GM10248 (cell line): Measurements from ENCODE around the gene PRR15L.

Experiments used
- CTCF ChIA-PET: fragments of 300-600 bp; sonication (Branson Sonifier 250); formaldehyde crosslinking; extraction: SDS; loops from one replicate; lab custom pipeline; 2021; ENCODE audit warnings: antibody characterized with exemption; lab: Yijun Ruan, JAX
- POLR2A ChIA-PET: fragments of 350-650 bp; sonication (Branson Sonifier 250); formaldehyde crosslinking; extraction: SDS; loops from one replicate; lab custom pipeline; 2020; ENCODE audit warnings: antibody characterized with exemption; lab: Yijun Ruan, JAX
- DNase-seq: peaks from one replicate; pipeline ENCODE4 v3.0.0; 2012; ENCODE audit errors: extremely low spot score
- CTCF ChIP-seq: IDR thresholded peaks from 2 replicates; pipeline ENCODE4 v1.5.1; 2012; ENCODE audit warnings: mild to moderate bottlenecking, low read depth; ENCODE audit errors: extremely low read depth, missing control alignments, control extremely low read depth

The PRR15L gene

GRCh38 chr17:47995241-47995935 lies 37.7 kb upstream of the PRR15L start:
- no peak for TF ChIP-seq CTCF
- CTCF ChIA-PET, result interaction anchor here (0.9 to 14.8 kb wide), 6 partner anchors 11 to 48 kb away, joined by 3 to 143 read pairs (median 5); no protein-coding TSS in a partner anchor
- POLR2A ChIA-PET, result interaction anchor here (1.1 kb wide), 1 partner anchor 17 kb away, joined by 7 read pairs; no protein-coding TSS in a partner anchor
- DNase-seq, result no peak

GRCh38 chr17:47994724-47995123 lies 37.0 kb upstream of the PRR15L start:
- no peak for DNase-seq
- no peak for TF ChIP-seq CTCF
- ChIA-PET CTCF (interaction anchor here (1.4 to 14.8 kb wide), 5 partner anchors 10 to 48 kb away, joined by 3 to 143 read pairs (median 7); no protein-coding TSS in a partner anchor), POLR2A (no interaction called here)

GRCh38 chr17:47993964-47994363 lies 36.3 kb upstream of the PRR15L start:
- TF ChIP-seq CTCF, result no peak
- ChIA-PET CTCF (interaction anchor here (1.1 to 14.8 kb wide), 7 partner anchors 13 to 47 kb away, joined by 3 to 143 read pairs (median 7); partner anchors contain the start of gene CDK5RAP3), POLR2A (no interaction called here)
- DNase-seq, result no peak

GRCh38 chr17:47993031-47993564 lies 35.4 kb upstream of the PRR15L start:
- TF ChIP-seq CTCF, result no peak
- ChIA-PET POLR2A (no interaction called here), CTCF (interaction anchor here (1.1 to 14.8 kb wide), 7 partner anchors 14 to 46 kb away, joined by 3 to 143 read pairs (median 7); partner anchors contain the start of gene CDK5RAP3)
- no peak for DNase-seq

GRCh38 chr17:47992216-47992615 lies 34.5 kb upstream of the PRR15L start:
- no peak for DNase-seq
- CTCF ChIA-PET, result interaction anchor here (4.4 to 14.8 kb wide), 2 partner anchors 13 to 22 kb away, joined by 27 to 143 read pairs; no protein-coding TSS in a partner anchor
- no peak for TF ChIP-seq CTCF
- POLR2A ChIA-PET, result no interaction called here

GRCh38 chr17:47990962-47991731 lies 33.5 kb upstream of the PRR15L start:
- DNase-seq, result no peak
- no peak for TF ChIP-seq CTCF
- CTCF ChIA-PET, result interaction anchor here (1.5 to 2.7 kb wide), 4 partner anchors 13 to 45 kb away, joined by 5 to 14 read pairs (median 10); no protein-coding TSS in a partner anchor
- POLR2A ChIA-PET, result no interaction called here
